ENCODE results near the gene KRT74. TPM values are rescaled to one million over a fixed set of nuclear protein-coding genes. Genes with fewer than 3 reads are reported as not detected.

The KRT74 gene
- total RNA-seq, 1 donor = not detected

- Histone ChIP-seq H3K4me3 (ENCODE audit: insufficient read depth, low read length) (no peak overlapping the region), H2AFZ (ENCODE audit: low read length) (no peak overlapping the region), H3K27ac (ENCODE audit: low read depth, low read length) (no peak overlapping the region), H3K36me3 (ENCODE audit: insufficient read depth, low read length) (no peaks in the 10 kb centered on the region), H4K20me1 (ENCODE audit: insufficient read depth, low read length) (no peaks in the 10 kb centered on the region), H3K4me1 (ENCODE audit: insufficient read depth, low read length) (peaks cover 5% of the 10 kb centered on the region), H3K4me2 (ENCODE audit: insufficient read depth, low read length) (no peak overlapping the region), H3K79me2 (ENCODE audit: insufficient read depth, low read length) (no peaks in the 10 kb centered on the region), H3K9me3 (ENCODE audit: low read depth, low read length) (no peaks in the 10 kb centered on the region), H3K27me3 (ENCODE audit: insufficient read depth, low read length) (peaks cover 27% of the 10 kb centered on the region)
- no peak for DNase-seq (ENCODE audit: insufficient read length, low spot score, missing footprints)
- TF ChIP-seq, protein P1, sequence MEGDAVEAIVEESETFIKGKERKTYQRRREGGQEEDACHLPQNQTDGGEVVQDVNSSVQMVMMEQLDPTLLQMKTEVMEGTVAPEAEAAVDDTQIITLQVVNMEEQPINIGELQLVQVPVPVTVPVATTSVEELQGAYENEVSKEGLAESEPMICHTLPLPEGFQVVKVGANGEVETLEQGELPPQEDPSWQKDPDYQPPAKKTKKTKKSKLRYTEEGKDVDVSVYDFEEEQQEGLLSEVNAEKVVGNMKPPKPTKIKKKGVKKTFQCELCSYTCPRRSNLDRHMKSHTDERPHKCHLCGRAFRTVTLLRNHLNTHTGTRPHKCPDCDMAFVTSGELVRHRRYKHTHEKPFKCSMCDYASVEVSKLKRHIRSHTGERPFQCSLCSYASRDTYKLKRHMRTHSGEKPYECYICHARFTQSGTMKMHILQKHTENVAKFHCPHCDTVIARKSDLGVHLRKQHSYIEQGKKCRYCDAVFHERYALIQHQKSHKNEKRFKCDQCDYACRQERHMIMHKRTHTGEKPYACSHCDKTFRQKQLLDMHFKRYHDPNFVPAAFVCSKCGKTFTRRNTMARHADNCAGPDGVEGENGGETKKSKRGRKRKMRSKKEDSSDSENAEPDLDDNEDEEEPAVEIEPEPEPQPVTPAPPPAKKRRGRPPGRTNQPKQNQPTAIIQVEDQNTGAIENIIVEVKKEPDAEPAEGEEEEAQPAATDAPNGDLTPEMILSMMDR (IDR thresholded peaks at IDR 0.05; ENCODE audit: extremely low read depth, low read depth, low read length) = no peak
Measured at GRCh38 chr12:52524898-52525591, 48.6 kb downstream of the KRT74 start.

- DNase-seq (ENCODE audit: insufficient read length, low spot score, missing footprints) = no peak
- peaks cover 5% of the 10 kb centered on the region for H3K4me1 ChIP-seq (ENCODE audit: insufficient read depth, low read length)
- H3K79me2 ChIP-seq (ENCODE audit: insufficient read depth, low read length) = no peaks in the 10 kb centered on the region
- no peak overlapping the region for H3K27ac ChIP-seq (ENCODE audit: low read depth, low read length)
- H3K4me2 ChIP-seq (ENCODE audit: insufficient read depth, low read length) = no peak overlapping the region
- no peaks in the 10 kb centered on the region for H3K9me3 ChIP-seq (ENCODE audit: low read depth, low read length)
- no peak overlapping the region for H3K4me3 ChIP-seq (ENCODE audit: insufficient read depth, low read length)
- no peak overlapping the region for H2AFZ ChIP-seq (ENCODE audit: low read length)
- TF ChIP-seq, protein P1 (IDR thresholded peaks at IDR 0.05; ENCODE audit: extremely low read depth, low read depth, low read length) = no peak
- H3K36me3 ChIP-seq (ENCODE audit: insufficient read depth, low read length) = no peaks in the 10 kb centered on the region
- peaks cover 22% of the 10 kb centered on the region for H3K27me3 ChIP-seq (ENCODE audit: insufficient read depth, low read length)
- H4K20me1 ChIP-seq (ENCODE audit: insufficient read depth, low read length) = no peaks in the 10 kb centered on the region
Measured at GRCh38 chr12:52524241-52524897, 49.3 kb downstream of the KRT74 start.

- H2AFZ ChIP-seq (ENCODE audit: low read length) = no peak overlapping the region
- TF ChIP-seq, protein P1 (IDR thresholded peaks at IDR 0.05; ENCODE audit: extremely low read depth, low read depth, low read length) = no peak
- H3K4me3 ChIP-seq (ENCODE audit: insufficient read depth, low read length) = no peak overlapping the region
- H3K79me2 ChIP-seq (ENCODE audit: insufficient read depth, low read length) = no peaks in the 10 kb centered on the region
- no peaks in the 10 kb centered on the region for H3K36me3 ChIP-seq (ENCODE audit: insufficient read depth, low read length)
- H3K27me3 ChIP-seq (ENCODE audit: insufficient read depth, low read length) = peaks cover 21% of the 10 kb centered on the region
- no peak for DNase-seq (ENCODE audit: insufficient read length, low spot score, missing footprints)
- H3K4me2 ChIP-seq (ENCODE audit: insufficient read depth, low read length) = no peak overlapping the region
- peaks cover 5% of the 10 kb centered on the region for H3K4me1 ChIP-seq (ENCODE audit: insufficient read depth, low read length)
- no peaks in the 10 kb centered on the region for H4K20me1 ChIP-seq (ENCODE audit: insufficient read depth, low read length)
- H3K27ac ChIP-seq (ENCODE audit: low read depth, low read length) = no peak overlapping the region
- H3K9me3 ChIP-seq (ENCODE audit: low read depth, low read length) = no peaks in the 10 kb centered on the region
Measured at GRCh38 chr12:52523824-52524223, 49.8 kb downstream of the KRT74 start.

DNA sequence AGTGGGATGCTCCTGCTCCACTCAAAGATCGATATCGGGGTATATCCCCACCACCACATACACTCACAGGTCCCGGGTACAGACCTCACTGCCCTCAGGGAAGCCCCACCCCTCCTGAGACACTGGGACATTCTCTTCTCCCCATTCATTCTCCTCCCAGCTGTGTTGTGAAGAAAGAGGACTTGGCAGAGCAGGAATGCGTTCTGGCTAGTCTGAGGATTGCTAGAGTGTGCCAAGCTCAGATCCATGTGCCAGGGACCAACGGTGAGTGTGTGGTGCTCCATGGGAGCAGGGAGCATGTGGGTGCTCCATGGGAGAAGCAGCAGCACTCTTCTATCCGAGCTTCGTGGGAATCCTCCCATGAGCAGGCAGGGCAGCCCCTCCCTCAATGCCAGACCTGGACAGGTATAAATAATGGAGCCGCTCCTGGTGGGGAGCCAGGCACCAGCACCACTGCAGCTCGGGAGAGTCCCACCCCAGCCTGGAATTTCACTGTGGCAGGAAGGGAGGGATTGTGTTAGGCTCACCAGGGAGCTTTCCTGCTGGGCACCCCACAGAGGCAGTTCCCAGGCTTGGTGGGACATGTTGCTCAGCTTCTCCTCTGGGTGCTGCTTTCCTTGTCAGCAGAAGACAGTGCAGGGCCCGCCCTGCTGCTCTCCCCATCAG lies 51.2 kb downstream of the KRT74 start:
- TF ChIP-seq, protein P1 (IDR thresholded peaks at IDR 0.05; ENCODE audit: extremely low read depth, low read depth, low read length) = no peak
- peaks cover 24% of the 10 kb centered on the region for H3K27me3 ChIP-seq (ENCODE audit: insufficient read depth, low read length)
- H3K79me2 ChIP-seq (ENCODE audit: insufficient read depth, low read length) = no peaks in the 10 kb centered on the region
- no peak overlapping the region for H2AFZ ChIP-seq (ENCODE audit: low read length)
- H3K9me3 ChIP-seq (ENCODE audit: low read depth, low read length) = no peaks in the 10 kb centered on the region
- H3K4me2 ChIP-seq (ENCODE audit: insufficient read depth, low read length) = no peak overlapping the region
- no peak overlapping the region for H3K27ac ChIP-seq (ENCODE audit: low read depth, low read length)
- H3K4me1 ChIP-seq (ENCODE audit: insufficient read depth, low read length) = peaks cover 5% of the 10 kb centered on the region
- H3K36me3 ChIP-seq (ENCODE audit: insufficient read depth, low read length) = no peaks in the 10 kb centered on the region
- no peaks in the 10 kb centered on the region for H4K20me1 ChIP-seq (ENCODE audit: insufficient read depth, low read length)
- no peak for DNase-seq (ENCODE audit: insufficient read length, low spot score, missing footprints)
- H3K4me3 ChIP-seq (ENCODE audit: insufficient read depth, low read length) = no peak overlapping the region
